SK-N-SH (cell line): ENCODE results near the gene SEC61A1.

ENCODE experiments used
- CHD2 ChIP-seq: fragments of 150-350 bp; IDR thresholded peaks from 2 replicates; pipeline ENCODE4 v1.6.1; 2018; ENCODE audit warnings: low read length; ENCODE audit not compliant: partially characterized antibody
- RCOR1 ChIP-seq: fragments of 150-350 bp; IDR thresholded peaks from 2 replicates; pipeline ENCODE4 v1.6.1; 2017; ENCODE audit warnings: antibody characterized with exemption, low read length
- RXRA ChIP-seq: IDR thresholded peaks from 2 replicates; pipeline ENCODE4 v1.4.0; 2012; ENCODE audit warnings: low read depth, mild to moderate bottlenecking, borderline replicate concordance
- SIN3A ChIP-seq: IDR thresholded peaks from 2 replicates; pipeline ENCODE4 v1.6.1; 2012; ENCODE audit warnings: low read depth, mild to moderate bottlenecking, low read length, moderate library complexity, borderline replicate concordance
- TCF12 ChIP-seq: IDR thresholded peaks from 2 replicates; pipeline ENCODE4 v1.4.0; 2012
- TF ChIP-seq, protein P1 (sequence below): IDR thresholded peaks from 2 replicates; pipeline ENCODE4 v1.6.1; 2012; ENCODE audit warnings: mild to moderate bottlenecking, low read depth, low read length, moderate library complexity
- TF ChIP-seq, protein P2 (sequence below): fragments of 200-600 bp; sonication (generic); IDR thresholded peaks from 2 replicates; pipeline ENCODE4 v1.6.1; 2017; ENCODE audit warnings: antibody characterized with exemption, mild to moderate bottlenecking, moderate library complexity

DNA sequence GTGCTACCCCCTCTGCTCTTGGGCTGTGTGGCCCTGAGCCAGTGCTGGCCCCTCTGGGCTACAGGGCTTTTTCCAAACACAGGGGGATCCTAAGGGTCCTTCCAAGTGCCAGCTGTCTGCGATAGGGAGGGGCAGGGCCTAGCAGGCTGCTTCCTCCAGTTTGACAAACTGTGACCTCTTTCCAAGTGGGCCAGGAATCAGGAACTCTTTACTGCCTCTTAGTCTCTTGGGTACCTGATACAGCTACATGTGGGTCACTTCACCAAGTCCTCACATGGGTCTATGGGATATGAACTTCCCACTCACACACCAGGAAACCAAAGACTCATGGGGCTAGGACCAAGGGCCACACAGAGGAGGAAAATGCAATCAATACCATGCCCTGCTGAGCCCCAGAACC lies 25.4 kb downstream of the SEC61A1 start:
- TF ChIP-seq CHD2 (no peak), RCOR1 (no peak), SIN3A (no peak), TCF12 (no peak), RXRA (no peak)
- TF ChIP-seq, protein P1, sequence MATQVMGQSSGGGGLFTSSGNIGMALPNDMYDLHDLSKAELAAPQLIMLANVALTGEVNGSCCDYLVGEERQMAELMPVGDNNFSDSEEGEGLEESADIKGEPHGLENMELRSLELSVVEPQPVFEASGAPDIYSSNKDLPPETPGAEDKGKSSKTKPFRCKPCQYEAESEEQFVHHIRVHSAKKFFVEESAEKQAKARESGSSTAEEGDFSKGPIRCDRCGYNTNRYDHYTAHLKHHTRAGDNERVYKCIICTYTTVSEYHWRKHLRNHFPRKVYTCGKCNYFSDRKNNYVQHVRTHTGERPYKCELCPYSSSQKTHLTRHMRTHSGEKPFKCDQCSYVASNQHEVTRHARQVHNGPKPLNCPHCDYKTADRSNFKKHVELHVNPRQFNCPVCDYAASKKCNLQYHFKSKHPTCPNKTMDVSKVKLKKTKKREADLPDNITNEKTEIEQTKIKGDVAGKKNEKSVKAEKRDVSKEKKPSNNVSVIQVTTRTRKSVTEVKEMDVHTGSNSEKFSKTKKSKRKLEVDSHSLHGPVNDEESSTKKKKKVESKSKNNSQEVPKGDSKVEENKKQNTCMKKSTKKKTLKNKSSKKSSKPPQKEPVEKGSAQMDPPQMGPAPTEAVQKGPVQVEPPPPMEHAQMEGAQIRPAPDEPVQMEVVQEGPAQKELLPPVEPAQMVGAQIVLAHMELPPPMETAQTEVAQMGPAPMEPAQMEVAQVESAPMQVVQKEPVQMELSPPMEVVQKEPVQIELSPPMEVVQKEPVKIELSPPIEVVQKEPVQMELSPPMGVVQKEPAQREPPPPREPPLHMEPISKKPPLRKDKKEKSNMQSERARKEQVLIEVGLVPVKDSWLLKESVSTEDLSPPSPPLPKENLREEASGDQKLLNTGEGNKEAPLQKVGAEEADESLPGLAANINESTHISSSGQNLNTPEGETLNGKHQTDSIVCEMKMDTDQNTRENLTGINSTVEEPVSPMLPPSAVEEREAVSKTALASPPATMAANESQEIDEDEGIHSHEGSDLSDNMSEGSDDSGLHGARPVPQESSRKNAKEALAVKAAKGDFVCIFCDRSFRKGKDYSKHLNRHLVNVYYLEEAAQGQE: no peak
- TF ChIP-seq, protein P2, sequence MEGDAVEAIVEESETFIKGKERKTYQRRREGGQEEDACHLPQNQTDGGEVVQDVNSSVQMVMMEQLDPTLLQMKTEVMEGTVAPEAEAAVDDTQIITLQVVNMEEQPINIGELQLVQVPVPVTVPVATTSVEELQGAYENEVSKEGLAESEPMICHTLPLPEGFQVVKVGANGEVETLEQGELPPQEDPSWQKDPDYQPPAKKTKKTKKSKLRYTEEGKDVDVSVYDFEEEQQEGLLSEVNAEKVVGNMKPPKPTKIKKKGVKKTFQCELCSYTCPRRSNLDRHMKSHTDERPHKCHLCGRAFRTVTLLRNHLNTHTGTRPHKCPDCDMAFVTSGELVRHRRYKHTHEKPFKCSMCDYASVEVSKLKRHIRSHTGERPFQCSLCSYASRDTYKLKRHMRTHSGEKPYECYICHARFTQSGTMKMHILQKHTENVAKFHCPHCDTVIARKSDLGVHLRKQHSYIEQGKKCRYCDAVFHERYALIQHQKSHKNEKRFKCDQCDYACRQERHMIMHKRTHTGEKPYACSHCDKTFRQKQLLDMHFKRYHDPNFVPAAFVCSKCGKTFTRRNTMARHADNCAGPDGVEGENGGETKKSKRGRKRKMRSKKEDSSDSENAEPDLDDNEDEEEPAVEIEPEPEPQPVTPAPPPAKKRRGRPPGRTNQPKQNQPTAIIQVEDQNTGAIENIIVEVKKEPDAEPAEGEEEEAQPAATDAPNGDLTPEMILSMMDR: no peak
